Putamen (tissue), 1 donor: Measurements from ENCODE around the gene KRTAP10-3.
"Not testable (repeated sequence)": the region's sequence is repeated elsewhere in the genome, so short reads cannot be mapped to it uniquely, and the experiment has no call there.

Source experiments
- DNase-seq: peaks from one replicate; pipeline ENCODE4 v3.0.0-alpha.2; 2016; ENCODE audit warnings: low spot score

KRTAP10-3 gene, protein sequence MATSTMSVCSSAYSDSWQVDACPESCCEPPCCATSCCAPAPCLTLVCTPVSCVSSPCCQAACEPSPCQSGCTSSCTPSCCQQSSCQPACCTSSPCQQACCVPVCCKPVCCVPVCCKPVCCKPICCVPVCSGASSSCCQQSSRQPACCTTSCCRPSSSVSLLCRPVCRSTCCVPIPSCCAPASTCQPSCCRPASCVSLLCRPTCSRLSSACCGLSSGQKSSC

DNA sequence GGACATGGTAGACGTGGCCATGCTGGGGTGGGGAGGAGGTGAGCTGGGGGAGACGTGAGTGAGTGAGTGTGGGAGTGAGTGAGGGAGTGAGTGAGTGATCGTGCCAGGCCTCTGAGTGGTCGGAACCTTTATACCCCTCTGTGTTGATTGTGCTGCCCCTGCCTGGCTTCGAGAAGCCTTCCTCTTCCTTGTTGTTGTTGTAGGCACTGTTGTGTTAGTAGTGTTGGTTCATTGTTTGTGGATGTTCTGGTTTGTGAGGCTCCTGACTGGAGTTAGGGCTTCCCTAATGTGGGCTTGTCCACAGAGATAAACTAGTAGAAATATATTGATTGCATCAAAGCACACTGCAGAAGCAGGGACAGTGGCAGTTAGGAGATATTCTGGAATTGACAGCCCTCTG, at the start of gene KRTAP10-3:
Gene KRTAP10-3 (minus strand): TSS at position 101 of the 400 bp plus-strand sequence. CDS start 80 bp downstream, at position 21.
- DNase-seq, result no peak

DNA sequence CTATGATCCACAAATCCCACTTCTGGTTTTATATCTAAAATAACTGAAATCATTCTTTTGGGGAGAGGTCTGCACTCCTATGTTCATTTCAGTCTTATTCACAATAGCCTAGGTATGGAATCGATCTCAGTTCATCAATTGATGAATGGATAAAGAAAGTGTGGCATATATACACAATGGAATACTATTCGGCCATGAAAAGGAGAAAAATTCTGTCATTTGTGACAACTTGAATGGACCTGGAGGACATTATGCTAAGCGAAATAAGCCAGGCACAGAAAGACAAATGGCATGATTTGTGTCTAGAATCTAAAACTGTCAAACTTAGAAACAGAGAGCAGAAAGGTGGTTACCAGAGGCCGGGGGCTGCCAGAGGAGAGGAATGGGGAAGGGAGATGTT, 47.9 kb upstream of the KRTAP10-3 start:
- DNase-seq, result no peak

DNA sequence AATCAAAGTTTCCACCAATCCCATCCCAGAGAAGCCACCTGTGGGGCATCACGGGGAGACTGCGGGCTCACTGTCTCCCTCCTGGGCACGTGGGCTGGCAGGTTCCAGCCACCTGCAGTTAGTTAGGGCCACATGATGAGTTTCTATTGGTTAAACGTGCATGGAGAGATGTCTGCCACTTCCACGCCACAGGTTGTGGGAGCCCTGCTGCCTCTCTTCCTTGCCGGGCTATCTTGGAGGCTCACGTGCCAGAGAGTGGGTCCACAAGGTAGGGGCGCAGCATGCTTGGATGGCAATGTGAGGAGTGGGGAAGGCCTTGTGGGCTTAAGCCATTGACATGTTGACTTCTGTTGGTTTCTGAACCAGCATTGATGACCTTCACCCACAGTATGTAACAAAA, 45.3 kb upstream of the KRTAP10-3 start:
- no peak for DNase-seq

DNA sequence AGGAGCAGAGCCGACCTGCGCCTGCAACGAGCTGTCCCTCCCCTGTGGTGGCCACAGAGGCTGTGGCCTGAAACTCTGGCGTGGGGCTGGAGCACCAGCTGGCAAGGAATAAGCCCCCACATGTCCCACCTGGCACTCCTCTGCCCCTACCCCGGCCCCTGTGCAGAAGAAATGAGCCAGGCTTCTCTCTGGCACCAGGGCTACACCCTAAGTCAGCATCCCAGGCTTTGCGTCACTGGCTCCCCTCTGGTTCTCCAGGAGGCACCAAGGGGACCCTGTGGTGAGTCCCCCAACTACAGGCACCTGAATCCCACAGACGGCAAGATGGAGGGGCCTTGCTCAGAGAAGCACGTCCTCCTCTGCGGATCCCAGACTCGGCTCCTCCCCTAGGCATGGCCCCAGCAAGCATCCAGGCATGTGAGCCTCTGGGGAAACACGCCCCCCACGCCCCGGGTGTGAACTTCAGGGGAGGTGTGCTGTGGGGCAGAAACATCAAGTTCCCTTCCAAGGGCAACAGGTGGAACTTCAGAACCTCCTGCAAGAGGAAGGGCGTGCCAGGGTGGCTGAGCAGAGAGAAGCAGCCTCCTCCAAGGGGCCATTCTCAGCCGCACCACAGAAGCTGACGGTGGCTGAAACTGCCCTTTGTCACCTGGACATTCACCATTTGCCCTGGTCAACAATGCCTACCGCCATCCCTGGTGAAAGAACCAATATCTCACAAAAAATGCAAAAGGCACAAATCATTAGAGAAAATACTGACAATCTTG, 44.7 kb upstream of the KRTAP10-3 start:
- no peak for DNase-seq

DNA sequence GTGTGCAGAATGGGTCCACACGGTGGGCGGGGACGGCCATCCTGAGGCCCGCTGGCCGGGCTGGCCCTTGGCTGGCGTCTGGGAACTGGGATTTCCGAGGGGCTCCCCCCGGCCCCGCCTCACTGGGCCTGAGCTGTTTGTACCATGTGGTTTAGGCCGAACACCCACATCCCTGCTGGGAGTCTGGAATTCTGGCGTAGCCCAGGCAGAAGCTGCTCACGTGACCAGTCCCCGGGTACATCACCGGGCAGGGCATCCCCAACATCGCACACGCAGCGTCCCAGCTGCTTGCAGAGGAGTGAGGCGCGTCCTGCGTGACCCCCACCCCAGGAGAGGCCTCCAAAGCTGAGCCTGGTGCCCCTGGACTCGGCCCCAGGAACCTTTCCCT, 43.9 kb upstream of the KRTAP10-3 start:
- no peak for DNase-seq

DNA sequence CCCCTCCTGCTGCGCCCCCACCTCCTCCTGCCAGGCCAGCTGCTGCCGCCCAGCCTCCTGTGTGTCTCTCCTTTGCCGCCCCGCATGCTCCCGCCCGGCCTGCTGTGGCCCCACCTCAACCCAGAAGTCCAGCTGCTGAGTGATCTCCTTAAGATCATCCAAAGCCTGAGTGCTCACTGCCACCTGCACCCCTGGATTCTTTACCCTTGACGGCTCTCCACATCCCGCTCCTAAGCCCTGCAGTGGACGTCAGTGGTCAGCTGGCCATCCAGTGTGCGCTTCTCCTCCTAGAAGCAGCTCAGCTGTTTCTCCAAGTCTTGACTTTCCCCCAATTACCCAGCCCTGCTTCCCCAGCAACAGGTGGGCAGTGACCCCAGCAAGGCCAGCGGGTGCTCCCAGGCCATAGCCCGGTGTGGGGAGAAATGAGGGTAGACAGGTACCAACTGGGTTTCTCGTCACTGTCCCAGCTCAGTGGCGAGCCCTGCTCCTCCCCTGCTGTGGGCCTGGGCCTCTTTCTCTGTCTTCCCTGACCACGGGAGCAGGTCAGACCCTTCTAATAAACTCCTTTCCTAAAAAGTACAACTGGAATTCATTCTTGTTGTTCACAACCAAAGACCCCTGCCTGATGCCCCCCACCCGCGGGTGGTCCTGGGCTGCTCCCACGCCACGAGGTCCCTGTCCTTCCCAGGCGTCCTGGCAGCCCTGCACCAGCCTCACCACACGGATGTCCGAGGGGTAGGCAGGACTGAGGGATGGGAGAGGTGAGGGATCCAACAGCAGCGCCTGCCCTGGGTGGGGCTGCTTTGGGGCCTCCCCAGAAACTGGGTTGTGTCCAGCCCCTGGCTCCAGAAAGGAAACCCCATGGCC, 43.2 kb upstream of the KRTAP10-3 start:
- DNase-seq, result no peak

DNA sequence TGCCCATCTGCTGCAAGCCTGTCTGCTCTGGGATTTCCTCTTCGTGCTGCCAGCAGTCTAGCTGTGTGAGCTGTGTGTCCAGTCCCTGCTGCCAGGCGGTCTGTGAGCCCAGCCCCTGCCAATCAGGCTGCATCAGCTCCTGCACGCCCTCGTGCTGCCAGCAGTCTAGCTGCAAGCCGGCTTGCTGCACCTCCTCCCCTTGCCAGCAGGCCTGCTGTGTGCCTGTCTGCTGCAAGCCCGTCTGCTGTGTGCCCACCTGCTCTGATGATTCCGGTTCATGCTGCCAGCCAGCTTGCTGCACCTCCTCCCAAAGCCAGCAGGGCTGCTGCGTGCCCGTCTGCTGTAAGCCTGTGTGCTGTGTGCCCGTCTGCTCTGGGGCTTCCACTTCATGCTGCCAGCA, 42.5 kb upstream of the KRTAP10-3 start:
- not testable (repeated sequence) for DNase-seq

DNA sequence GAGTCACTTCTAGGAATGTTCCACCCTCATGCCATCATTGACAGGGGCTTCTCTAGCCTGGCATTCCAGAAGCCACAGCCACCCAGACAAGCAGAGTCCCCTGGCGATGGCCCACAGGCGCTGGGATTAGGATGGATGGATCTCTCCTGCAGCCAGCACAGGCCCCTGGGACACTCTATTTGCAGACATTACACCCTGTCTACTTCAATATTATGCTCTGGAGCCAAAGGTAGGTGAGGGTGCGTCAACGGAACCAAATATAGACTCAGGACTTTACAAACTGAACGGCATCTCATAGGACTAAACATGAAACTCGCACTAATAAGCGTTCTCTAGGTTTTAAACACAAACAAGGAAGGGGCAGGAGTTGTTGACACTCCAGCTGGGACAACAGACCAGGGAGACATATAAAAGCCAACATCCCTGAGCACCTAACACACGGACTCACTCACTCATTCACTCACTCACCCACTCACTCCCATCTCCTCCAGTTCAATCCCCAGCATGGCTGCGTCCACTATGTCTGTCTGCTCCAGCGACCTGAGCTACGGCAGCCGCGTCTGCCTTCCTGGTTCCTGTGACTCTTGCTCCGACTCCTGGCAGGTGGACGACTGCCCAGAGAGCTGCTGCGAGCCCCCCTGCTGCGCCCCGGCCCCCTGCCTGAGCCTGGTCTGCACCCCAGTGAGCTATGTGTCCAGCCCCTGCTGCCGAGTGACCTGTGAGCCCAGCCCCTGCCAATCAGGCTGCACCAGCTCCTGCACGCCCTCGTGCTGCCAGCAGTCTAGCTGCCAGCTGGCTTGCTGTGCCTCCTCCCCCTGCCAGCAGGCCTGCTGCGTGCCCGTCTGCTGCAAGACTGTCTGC, 41.8 kb upstream of the KRTAP10-3 start, which contains the start of gene KRTAP10-7:
Gene KRTAP10-7 (plus strand): TSS at position 480 of the 861 bp plus-strand sequence. CDS start 25 bp downstream, at position 505.
- DNase-seq, result not testable (repeated sequence)

DNA sequence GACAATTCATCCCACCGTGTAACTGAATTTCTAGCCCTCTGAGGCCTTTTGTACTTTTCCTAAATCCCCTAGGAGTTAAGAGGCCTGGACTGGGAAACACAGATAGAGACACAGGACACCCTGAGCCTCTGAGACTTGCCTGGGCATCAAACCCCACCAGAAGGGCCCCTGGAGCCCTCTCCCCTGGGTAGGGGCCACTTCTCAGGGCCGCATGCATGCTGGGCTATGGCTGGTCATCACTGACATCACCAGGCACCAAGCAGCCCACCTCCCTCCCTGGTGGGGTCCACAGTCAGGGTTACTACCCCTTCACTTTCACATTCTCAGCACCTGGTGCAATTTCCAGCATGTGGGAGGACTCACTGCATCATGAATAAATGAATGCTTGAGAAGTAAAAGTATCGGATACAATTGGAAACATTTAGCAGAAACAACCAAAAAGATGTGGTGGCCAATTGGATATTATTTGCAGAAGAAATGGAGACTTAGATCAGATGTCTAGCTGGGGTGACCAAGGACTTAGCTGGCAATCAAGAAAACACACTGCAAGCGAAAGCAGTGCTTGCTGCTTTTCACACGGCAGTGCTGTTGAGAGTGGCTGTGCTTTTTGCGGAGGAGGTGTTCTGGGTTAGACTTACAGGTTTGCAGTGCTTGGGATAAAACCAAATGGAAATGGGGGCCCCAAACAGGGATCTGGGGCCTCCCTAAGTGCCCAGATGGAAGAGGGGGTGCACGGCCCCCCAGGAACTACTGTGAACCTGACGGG, 40.9 kb upstream of the KRTAP10-3 start:
- no peak for DNase-seq

DNA sequence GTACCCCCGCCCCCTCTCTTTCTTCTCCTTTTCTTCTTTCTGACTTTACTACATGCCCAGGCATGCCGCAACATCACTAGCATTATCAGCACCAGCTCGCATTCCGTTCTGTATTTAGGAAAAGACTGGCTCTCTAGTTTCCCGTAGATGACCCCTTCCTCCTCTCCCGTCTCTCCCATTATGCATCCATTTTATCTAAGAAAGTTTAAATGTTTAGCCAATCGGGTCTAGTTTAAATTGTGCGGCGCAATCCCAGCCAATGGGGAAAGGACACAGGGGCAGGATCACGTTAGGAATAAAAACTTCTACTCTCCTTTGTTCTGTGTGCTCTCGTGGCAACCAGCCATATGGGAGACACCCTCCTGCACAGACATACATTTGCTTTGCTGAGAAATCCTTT, 39.5 kb upstream of the KRTAP10-3 start:
- DNase-seq, result no peak

DNA sequence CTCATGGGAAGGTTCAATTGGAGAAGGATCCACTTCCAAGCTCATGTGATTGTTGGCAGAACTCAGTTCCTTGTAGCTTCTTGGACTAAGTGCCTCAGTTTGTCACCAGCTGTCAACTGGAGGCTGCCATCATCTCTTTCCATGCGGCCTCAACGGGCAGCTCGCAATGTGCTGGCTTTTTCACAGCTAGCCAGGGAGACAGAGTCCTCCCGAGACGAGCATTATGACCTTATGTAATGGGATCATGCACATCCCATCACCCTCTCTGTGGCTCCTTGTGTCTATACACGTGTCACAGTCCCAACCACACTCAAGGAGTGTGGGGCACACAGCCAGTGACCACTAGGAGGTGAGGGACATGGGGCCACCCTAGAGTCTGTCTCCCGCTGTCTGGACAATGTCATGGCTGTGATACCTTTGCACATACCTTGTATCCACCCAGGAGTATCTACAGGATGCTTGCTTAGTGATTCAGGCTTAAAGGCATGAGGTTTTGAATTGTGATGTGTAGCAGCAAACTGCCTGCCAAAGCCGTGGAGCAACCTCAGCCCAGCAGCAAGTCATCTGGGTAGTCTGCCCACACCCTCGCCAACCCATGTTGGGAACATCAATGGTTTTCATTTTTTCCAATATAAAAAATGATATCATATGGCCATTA, 37.6 kb upstream of the KRTAP10-3 start:
- no peak for DNase-seq

DNA sequence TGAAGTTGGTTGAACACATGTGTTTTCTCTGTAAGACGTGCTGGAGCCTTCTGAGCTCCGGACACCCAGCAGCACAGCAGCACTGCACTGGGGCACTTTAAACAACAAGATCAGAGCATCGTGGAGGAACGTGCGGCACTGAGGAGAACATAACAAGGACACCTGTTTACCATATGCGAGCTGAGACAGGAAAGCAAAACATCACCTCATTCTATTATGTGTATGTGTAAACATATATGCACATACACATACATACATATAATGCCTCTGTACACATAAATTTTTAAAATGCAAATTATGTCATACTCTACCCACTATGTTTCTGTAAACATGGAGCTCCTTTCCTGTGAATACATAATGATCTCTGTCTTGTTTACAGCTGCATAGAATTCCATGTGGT, 36.9 kb upstream of the KRTAP10-3 start:
- no peak for DNase-seq

DNA sequence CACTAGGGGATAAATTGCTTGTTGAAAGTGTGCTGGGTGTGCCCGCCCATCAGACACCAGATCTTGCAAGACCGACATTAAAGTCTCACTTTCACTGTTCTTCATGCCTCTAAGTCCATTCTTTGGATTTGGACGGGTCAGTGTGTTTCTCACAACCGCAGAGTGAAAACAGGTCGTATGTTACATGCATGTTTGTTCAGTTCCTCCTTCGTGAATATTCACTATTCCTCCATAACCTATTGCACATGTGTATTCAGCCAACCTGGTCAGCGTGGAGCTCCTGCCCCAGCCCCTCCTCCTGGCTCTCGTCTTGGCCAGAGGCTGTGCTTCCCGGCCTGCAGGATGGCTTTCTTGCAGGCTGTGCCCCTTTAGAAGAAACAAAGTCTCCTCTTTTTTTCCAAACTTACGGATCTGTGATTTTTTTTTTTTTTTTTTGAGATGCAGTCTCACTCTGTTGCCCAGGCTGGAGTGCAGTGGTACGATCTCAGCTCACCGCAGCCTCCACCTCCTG, 35.9 kb upstream of the KRTAP10-3 start:
- DNase-seq, result no peak

DNA sequence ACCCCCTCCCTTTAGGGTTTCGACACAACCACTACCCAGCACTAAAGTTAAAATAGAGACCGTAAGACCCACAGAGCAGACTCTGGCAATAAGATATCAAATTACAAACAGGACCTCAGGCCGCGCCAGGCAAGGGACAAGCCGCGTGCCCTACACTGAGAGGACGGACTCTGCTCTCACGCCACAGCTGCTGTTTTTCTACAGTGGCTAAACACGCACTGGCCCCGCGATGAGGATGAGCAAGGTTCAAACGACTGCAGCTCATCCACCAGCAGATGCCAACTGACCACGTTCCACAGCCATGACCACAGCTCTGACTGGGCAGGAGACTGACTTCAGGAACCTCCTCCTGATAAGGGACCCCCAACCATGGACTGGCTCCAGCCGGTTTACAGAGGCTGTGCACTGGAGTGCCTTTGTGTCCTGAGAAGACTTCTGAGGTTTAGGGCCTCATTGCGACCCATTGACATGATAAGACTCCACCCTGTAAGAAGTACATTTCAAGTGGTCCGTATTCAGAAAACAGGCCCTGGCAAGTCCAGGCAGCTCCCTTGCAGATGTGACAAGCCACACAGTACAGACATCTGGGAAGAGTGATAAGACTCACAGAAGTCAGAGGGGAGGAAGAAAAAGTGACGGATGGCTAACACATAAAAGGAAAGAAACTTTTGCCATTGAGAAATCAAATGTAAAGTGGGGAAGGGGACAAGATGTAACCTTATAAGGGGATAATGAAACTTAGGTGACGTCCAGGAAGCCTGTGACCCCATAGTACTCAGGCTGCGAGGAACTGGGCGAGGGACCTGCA, 35.2 kb upstream of the KRTAP10-3 start:
- no peak for DNase-seq

DNA sequence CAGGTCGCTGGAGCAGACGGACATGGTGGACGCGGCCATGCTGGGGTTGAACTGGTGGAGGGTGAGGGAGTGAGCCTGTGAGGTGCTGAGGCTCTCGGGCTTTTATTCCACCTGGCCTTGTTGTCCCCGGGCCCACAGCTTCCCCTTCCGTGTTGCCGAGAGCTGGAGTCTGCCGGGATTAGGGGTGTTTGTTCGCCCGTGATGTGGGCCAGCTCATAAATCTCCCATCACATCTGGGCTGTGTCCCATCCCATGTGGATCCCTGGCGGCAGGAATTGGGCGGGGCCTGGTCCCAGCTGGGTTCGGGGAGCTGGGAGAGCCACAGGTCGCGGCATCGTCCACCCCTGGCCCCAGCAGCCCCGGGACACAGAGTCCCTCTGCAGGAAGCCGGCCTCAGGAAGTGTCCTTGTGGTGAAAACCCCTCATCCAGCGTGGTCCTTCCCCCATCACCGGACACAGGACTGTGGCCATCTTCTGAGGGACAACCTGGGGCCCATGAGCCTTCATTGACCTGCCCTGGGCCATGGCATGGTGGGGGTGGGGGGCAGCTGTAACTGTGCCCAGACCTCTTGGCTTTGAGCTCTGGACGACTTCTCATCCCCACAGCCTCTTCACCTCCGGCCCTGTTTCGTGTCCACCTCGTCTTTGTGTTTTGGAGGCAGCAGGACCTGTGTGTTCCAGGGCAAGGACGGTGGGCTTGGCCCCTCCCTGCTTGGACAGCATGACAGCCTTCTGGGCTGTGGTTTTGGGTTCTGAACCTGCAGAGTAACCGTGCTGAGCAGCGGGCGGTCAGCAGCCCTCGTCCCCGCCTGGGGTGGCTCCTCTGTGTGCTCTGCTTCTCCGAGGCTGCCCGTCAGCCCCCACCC, 34.1 kb upstream of the KRTAP10-3 start, which contains the start of gene KRTAP10-6:
Gene KRTAP10-6 (minus strand): TSS at position 60 of the 866 bp plus-strand sequence. CDS start 21 bp downstream, at position 39.
- DNase-seq, result no peak

DNA sequence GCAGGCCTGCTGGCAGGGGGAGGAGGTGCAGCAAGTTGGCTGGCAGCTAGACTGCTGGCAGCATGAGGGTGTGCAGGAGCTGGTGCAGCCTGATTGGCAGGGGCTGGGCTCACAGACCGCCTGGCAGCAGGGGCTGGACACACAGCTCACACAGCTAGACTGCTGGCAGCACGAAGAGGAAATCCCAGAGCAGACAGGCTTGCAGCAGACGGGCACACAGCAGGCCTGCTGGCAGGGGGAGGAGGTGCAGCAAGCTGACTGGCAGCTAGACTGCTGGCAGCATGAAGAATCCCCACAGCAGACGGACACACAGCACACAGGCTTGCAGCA, 33.2 kb upstream of the KRTAP10-3 start:
- DNase-seq, result not testable (repeated sequence)

DNA sequence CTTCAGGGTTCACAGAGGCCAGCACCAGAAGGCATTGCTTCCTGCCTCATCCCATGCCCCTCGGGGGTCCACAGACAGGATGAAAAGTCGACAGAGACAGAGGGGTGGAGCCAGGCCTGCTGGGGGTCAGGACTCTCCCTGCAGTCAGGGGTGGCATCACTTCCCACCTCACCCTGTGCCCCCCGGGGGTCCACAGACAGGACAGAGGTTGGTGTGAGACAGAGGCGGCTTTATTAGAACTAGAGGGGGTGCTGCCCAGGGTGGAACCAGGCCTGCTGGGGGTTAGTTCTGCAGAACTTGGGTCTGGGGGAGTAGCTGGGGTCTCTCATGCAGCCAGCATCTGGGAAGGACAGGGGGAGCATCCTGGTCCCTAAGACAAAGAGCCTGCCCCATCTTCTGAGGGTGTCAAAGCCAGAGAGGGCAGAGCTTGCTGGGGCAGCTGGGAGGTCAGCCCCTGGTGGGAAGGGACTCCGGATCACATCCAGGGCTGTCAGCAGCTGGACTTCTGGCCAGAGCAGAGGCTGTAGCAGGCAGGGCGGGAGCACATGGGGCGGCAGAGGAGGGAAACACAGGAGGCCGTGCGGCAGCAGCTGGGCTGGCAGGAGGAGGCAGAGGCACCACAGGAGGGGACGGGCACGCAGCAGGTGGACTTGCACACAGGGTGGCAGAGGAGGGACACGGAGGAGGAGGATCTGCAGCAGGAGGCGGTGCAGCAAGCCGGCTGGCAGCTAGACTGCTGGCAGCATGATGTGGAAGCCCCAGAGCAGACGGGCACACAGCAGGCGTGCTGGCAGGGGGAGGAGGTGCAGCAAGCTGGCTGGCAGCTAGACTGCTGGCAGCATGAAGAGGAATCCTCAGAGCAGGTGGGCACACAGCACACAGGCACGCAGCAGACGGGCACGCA, 32.6 kb upstream of the KRTAP10-3 start:
- DNase-seq, result not testable (repeated sequence)
